NCI-H1105 (cell line): ENCODE results near the gene STT3B.
A peak's percentile ranks its signal among the peaks of the same experiment; 100 is the strongest.
"Not testable (repeated sequence)": the region's sequence is repeated elsewhere in the genome, so short reads cannot be mapped to it uniquely, and the experiment has no call there.

Source experiments
- DNase-seq: peaks from one replicate; lab custom pipeline; 2025; lab: John Stamatoyannopoulos, UW

The STT3B gene

DNA sequence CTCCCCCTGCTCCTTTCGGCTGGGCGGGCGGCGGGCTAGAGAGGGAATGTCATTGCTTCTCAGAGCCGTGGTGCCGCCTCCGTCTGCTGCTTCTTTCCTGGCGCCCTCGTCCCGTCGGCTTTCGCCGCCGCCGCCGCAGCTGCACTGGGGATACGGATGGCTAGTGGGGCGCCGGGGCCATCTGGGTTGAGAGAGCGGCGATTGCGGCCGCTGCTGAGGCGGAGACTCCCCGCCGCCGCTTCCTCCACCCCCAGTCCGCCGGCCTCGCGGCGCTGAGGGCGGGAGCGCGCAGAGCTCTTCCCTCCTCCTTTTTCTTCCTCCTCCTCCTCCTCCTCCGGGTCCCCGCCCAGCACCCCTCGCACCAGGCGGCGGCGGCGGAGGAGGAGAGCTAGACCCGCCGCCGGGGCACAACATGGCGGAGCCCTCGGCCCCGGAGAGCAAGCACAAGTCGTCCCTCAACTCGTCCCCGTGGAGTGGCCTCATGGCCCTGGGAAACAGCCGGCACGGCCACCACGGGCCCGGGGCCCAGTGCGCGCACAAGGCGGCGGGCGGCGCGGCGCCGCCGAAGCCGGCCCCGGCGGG lies at the start of gene STT3B:
STT3B (plus strand) TSS at position 339 of the 582 bp plus-strand sequence; CDS start at position 413, 74 bp downstream.
- DNase-seq: peak; percentile 72

DNA sequence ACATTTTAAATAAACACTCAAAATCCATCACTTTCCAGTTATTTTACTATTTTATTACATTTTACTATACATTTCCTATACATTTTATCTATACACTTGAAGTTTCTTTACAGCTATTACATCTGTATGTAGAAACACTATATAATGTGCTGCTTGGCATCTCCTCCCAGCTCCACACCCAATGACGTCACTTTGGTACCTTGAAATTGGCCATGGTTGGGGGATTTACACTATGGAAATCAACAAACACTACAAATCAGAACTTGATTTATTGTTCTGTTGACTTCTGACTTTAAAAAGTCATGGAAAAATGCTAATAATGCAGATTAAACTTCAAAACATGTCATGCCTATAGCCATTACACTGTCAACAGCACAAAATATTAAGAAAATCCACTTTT lies 48.9 kb upstream of the STT3B start:
- DNase-seq: no peak

DNA sequence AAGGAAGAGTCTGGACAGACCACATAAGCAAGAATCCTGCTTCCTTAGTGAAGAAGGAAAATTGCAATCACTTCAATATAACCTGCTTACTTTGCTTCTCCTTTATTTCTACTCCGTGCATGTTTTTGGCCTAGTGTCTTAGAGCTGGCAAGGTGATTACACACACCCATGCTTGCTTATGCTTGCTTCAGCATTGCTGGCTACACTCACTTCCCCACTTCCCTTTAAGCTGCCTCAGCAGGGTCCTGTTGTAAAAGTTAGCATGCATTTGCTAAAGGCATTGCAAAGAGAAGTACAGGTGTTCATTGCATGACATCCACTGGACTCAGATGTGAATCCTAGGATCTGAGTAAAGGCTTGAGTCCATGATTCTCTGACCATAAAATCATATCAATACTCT lies 47.5 kb upstream of the STT3B start:
- no peak for DNase-seq

- no peak for DNase-seq
Observed at GRCh38 chr3:31486865-31487533, 45.7 kb upstream of the STT3B start.

- no peak for DNase-seq
Observed at GRCh38 chr3:31488475-31489017, 44.2 kb upstream of the STT3B start.

DNA sequence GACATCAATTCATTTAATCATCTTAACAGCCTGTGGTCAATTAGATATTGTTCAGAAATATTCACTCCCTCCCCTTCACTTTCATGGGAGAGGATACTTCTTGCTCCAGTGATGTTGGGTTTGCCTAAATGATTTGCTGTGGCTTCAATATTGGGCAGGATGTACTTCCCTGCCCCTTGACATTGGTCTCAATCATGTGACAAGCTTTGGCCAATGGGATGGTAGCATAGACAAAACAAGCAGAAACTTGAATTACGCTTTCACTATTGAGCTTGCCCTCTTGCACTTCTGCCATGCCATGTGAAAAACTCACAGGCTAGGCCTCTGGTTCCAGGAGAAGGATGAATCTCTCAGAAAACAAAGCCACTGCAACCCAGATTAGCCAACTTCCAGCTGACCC lies 42.2 kb upstream of the STT3B start:
- DNase-seq: no peak

DNA sequence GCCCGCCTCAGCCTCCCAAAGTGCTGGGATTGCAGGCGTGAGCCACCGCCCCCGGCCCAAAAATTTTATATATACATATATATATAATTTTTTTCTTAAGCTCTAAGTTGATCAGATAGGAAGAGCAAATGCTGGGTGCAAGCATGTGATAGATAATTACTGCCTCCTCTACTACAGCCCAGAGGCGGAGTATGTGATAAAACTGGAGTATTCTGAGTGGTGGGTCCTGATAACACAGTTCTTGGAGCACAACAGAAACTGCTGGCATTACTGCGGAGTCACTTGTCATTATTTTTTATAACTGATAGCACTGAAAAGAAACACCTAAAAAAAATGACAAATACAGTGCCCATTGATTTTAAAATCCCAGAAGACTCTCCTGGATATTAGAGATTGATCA lies 41.1 kb upstream of the STT3B start:
- DNase-seq: no peak

GRCh38 chr3:31493149-31493548 lies 39.6 kb upstream of the STT3B start:
- no peak for DNase-seq

- DNase-seq: no peak
Observed at GRCh38 chr3:31495971-31496665, 36.6 kb upstream of the STT3B start.

- no peak for DNase-seq
Observed at GRCh38 chr3:31498791-31499190, 33.9 kb upstream of the STT3B start.

DNA sequence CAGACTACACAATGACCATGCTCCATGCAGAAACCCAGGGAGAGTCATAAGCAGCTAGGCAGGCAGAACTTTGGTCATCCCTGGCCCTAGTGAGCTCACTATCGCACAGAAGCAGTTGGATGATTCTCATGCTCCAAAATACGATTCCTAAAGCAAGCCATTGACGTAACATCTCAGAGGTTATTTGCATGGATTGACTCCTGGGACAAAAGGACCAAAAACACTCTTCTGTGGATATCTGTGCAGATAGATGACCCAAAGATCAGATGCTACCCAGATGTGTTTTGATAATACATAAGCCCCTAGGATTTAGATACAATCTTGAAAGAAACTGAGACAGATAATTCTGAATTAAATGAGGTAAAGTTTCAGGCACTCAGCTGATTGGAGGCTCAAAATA lies 33.4 kb upstream of the STT3B start:
- DNase-seq: no peak

DNA sequence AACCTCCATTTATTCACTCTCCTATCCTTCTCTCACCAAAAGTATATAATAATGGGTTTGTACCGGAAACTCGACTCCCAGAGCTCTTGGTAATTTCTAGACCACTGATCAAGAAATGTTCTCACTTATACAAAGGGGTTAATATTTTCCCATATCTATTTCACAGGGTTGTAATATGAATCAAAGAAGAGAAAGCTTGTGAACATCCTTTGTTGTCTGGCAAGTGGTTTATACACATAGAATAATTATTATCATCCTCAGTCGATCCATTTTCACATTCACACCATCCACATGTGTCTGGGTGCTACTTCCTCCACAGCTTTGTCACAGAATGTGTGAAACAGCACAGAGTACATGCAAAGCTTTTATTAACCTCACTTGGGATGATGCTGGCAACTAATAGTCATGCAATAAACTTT lies 29.9 kb upstream of the STT3B start:
- DNase-seq: no peak

DNA sequence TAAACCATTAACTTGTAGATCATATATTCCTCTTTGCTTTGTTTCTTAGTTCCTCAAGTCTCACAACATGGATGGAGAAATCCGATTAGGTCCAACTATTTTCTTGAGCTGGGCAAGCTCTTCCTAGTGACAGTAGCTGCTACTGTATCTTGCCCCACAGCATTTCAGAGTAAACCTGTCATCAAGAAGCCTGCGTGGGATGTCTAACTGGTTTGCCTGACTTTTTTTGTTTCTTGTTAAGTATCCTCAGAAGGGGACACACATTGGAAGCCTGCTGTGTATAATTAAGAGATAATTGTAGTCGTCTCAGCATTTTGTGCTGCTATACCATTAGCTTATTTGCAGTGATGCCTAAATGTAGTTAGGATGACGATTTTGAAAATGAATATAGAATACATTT lies 29.3 kb upstream of the STT3B start:
- DNase-seq: no peak

GRCh38 chr3:31504230-31504629 lies 28.5 kb upstream of the STT3B start:
- no peak for DNase-seq

DNA sequence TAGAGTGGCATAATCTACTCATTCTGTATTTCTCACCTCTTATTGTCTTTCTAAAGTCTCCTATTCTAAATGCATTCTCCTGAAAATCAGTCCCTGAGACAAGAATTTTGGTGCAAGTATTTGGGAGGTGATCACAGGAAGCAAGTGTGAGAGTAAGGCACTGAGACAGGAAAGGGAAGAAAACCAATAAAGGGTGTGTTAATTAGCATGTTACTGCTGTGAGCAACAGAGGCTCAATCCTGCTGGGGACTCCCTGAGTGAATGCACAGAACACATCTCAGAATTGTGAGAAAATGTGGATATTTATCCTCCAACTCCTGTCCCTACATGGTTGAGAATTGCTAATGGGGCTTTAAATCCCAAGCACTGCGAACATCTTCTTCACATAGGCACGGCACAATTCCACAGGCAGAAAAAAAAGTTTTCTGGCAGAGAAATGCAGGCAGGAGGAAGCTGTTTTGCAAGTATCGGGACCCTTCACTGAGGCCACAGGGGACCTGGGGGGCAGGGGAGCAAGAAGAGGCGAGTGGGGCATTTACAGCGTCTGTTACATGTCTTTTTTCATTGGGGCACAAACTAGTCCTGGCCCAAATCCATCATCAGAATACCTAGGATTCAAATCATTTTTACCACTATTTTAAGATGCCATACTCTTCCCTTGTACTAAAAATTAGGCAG lies 27.2 kb upstream of the STT3B start:
- DNase-seq: no peak

GRCh38 chr3:31506515-31506914 lies 26.2 kb upstream of the STT3B start:
- not testable (repeated sequence) for DNase-seq

- no peak for DNase-seq
Observed at GRCh38 chr3:31508452-31509146, 24.1 kb upstream of the STT3B start.

GRCh38 chr3:31509147-31509728 lies 23.5 kb upstream of the STT3B start:
- DNase-seq: no peak

GRCh38 chr3:31514570-31514969 lies 18.2 kb upstream of the STT3B start:
- DNase-seq: no peak

GRCh38 chr3:31515486-31516284 lies 17.0 kb upstream of the STT3B start:
- DNase-seq: no peak

GRCh38 chr3:31516757-31517156 lies 16.0 kb upstream of the STT3B start:
- no peak for DNase-seq
